ENCODE results near the gene SDK2. TPM values are rescaled to one million over a fixed set of nuclear protein-coding genes. Genes with fewer than 3 reads are reported as not detected.

SDK2 gene
- total and polyA plus RNA-seq, 2 of the 8 experiments (the other 6 are each of a cell fraction or from before 2014, with no cell fraction given): 3.9 to 4.1 TPM

DNA sequence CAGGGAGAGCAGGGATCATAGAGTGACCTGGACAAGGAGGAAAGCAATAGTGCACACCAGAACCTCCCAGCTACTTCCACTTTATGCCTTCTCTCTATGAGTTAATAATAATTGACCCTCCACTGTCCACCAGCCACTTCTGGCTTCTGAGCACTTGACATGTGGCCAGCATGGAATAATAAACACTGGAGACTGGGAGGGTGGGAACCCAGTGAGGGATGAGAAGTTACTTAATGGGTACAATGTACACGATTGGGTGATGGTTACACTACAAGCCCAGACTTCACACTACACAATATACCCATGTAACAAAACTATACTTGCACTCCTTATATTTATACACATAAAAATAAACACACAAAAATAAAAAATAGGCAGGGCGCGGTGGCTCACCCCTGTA, 343.9 kb downstream of the SDK2 start (continued):
- TF ChIP-seq, protein P1, sequence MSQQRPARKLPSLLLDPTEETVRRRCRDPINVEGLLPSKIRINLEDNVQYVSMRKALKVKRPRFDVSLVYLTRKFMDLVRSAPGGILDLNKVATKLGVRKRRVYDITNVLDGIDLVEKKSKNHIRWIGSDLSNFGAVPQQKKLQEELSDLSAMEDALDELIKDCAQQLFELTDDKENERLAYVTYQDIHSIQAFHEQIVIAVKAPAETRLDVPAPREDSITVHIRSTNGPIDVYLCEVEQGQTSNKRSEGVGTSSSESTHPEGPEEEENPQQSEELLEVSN (IDR thresholded peaks at IDR 0.05): no peak
- TF ChIP-seq CHD2 (IDR thresholded peaks at IDR 0.05; ENCODE audit: low read length): no peak
- no peak for TF ChIP-seq CHD1 (IDR thresholded peaks at IDR 0.05; ENCODE audit: low read depth, low read length)
- no peak for TF ChIP-seq MAFK (IDR thresholded peaks at IDR 0.05; ENCODE audit: low read depth, low read length)
- no peak for TF ChIP-seq SIX5 (IDR thresholded peaks at IDR 0.05; ENCODE audit: low read depth, low read length)
- no peak for TF ChIP-seq RBBP5 (IDR thresholded peaks at IDR 0.05; ENCODE audit: borderline replicate concordance, low read depth, low read length)
